ENCODE measurements around the gene ABI3BP. TPM values are rescaled to one million over a fixed set of nuclear protein-coding genes. Genes with fewer than 3 reads are reported as not detected.
"Not testable (repeated sequence)": the region's sequence is repeated elsewhere in the genome, so short reads cannot be mapped to it uniquely, and the experiment has no call there.

Gene ABI3BP
- total RNA-seq, 2 experiments from 2014 or later = not detected

GRCh38 chr3:100947119-100947518 is 46.1 kb downstream of the ABI3BP start:
- ATAC-seq (no peak), DNase-seq (no peak)
- Mint-ChIP-seq H3K27ac (no peak overlapping the region), H3K4me1 (ENCODE audit: low read depth) (no peaks in the 10 kb centered on the region), H3K27me3 (peaks cover 9% of the 10 kb centered on the region), H3K36me3 (ENCODE audit: low read depth) (no peaks in the 10 kb centered on the region), H3K4me3 (no peak overlapping the region), H3K9me3 (no peaks in the 10 kb centered on the region)
- ChIA-PET CTCF (no interaction called here), POLR2A (no interaction called here)
- intact Hi-C loops (cut with micrococcal nuclease) = no loop called here
- no peak for TF ChIP-seq CTCF (IDR thresholded peaks at IDR 0.05)

GRCh38 chr3:100946096-100946495 is 47.1 kb downstream of the ABI3BP start:
- CTCF ChIA-PET; H3K4me1 Mint-ChIP-seq (ENCODE audit: low read depth); H3K4me3 Mint-ChIP-seq; H3K27ac Mint-ChIP-seq; intact Hi-C loops (cut with micrococcal nuclease); H3K36me3 Mint-ChIP-seq (ENCODE audit: low read depth); H3K27me3 Mint-ChIP-seq; POLR2A ChIA-PET; H3K9me3 Mint-ChIP-seq; DNase-seq; ATAC-seq: not testable (repeated sequence)

GRCh38 chr3:100941451-100941850 is 51.8 kb downstream of the ABI3BP start:
- ATAC-seq (no peak), DNase-seq (no peak)
- Mint-ChIP-seq H3K9me3 (no peaks in the 10 kb centered on the region), H3K27me3 (peaks cover 9% of the 10 kb centered on the region), H3K4me1 (ENCODE audit: low read depth) (no peaks in the 10 kb centered on the region), H3K4me3 (no peak overlapping the region), H3K27ac (no peak overlapping the region), H3K36me3 (ENCODE audit: low read depth) (no peaks in the 10 kb centered on the region)
- no peak for TF ChIP-seq CTCF (IDR thresholded peaks at IDR 0.05)
- intact Hi-C loops (cut with micrococcal nuclease) = no loop called here
- ChIA-PET CTCF (no interaction called here), POLR2A (no interaction called here)

GRCh38 chr3:100941041-100941440 is 52.2 kb downstream of the ABI3BP start:
- ATAC-seq = no peak
- Mint-ChIP-seq H3K27ac (no peak overlapping the region), H3K27me3 (peaks cover 9% of the 10 kb centered on the region), H3K4me3 (no peak overlapping the region), H3K4me1 (ENCODE audit: low read depth) (no peaks in the 10 kb centered on the region), H3K9me3 (no peaks in the 10 kb centered on the region), H3K36me3 (ENCODE audit: low read depth) (no peaks in the 10 kb centered on the region)
- DNase-seq = no peak
- intact Hi-C loops (cut with micrococcal nuclease) = no loop called here
- ChIA-PET POLR2A (no interaction called here), CTCF (no interaction called here)
- TF ChIP-seq CTCF (IDR thresholded peaks at IDR 0.05) = no peak

GRCh38 chr3:100936931-100937330 is 56.3 kb downstream of the ABI3BP start:
- H3K9me3 Mint-ChIP-seq = no peaks in the 10 kb centered on the region
- intact Hi-C loops (cut with micrococcal nuclease) = no loop called here
- H3K36me3 Mint-ChIP-seq (ENCODE audit: low read depth) = no peaks in the 10 kb centered on the region
- H3K27me3 Mint-ChIP-seq = peaks cover 5% of the 10 kb centered on the region
- TF ChIP-seq CTCF (IDR thresholded peaks at IDR 0.05) = no peak
- ATAC-seq (no peak), DNase-seq (no peak)
- ChIA-PET POLR2A (no interaction called here), CTCF (no interaction called here)
- no peaks in the 10 kb centered on the region for H3K4me1 Mint-ChIP-seq (ENCODE audit: low read depth)
- no peak overlapping the region for H3K4me3 Mint-ChIP-seq
- no peak overlapping the region for H3K27ac Mint-ChIP-seq

- no peak for DNase-seq
- CTCF ChIA-PET = no interaction called here
- no peak for ATAC-seq
- TF ChIP-seq CTCF (IDR thresholded peaks at IDR 0.05) = no peak
- intact Hi-C loops (cut with micrococcal nuclease) = no loop called here
- Mint-ChIP-seq H3K27ac (no peak overlapping the region), H3K27me3 (peaks cover 6% of the 10 kb centered on the region), H3K4me1 (ENCODE audit: low read depth) (no peaks in the 10 kb centered on the region), H3K9me3 (no peaks in the 10 kb centered on the region), H3K36me3 (ENCODE audit: low read depth) (no peaks in the 10 kb centered on the region), H3K4me3 (no peak overlapping the region)
- POLR2A ChIA-PET = no interaction called here
These were observed 60.7 kb downstream of the ABI3BP start for GRCh38 chr3:100932491-100932890.
